Astrocyte of the cerebellum (primary cell): ENCODE results near the gene SLC39A1.

Experiments used
- DNase-seq: peaks from one replicate; pipeline ENCODE4 v3.0.0-alpha.2; 2011; ENCODE audit warnings: low read depth
- H3K4me3 ChIP-seq: 2 replicates; pipeline ENCODE4 v1.5.1; 2011; ENCODE audit warnings: mild to moderate bottlenecking, low read depth, low read length, moderate library complexity
- CTCF ChIP-seq: IDR thresholded peaks from 2 replicates; pipeline ENCODE4 v1.5.1; 2012; ENCODE audit warnings: low read length, low read depth, moderate library complexity, mild to moderate bottlenecking; ENCODE audit errors: missing control alignments
- in situ Hi-C: cut with HindIII; loops from 2 replicates; pipeline ENCODE4 v1.10.0; 2017; ENCODE audit warnings: low sequenced_read_pairs

The SLC39A1 gene

GRCh38 chr1:153932156-153933131 is 30.9 kb downstream of the SLC39A1 start:
- no peak overlapping the region for H3K4me3 ChIP-seq
- TF ChIP-seq CTCF = no peak
- no peak for DNase-seq
- in situ Hi-C loops = no loop called here

- in situ Hi-C loops = no loop called here
- no peak for DNase-seq
- TF ChIP-seq CTCF = no peak
- no peak overlapping the region for H3K4me3 ChIP-seq
Observed at GRCh38 chr1:153929981-153930948, 33.1 kb downstream of the SLC39A1 start.

GRCh38 chr1:153929426-153929825 is 33.9 kb downstream of the SLC39A1 start:
- in situ Hi-C loops = no loop called here
- no peak overlapping the region for H3K4me3 ChIP-seq
- no peak for DNase-seq
- TF ChIP-seq CTCF = no peak

GRCh38 chr1:153928791-153929341 is 34.5 kb downstream of the SLC39A1 start:
- no peak for TF ChIP-seq CTCF
- in situ Hi-C loops = no loop called here
- H3K4me3 ChIP-seq = no peak overlapping the region
- DNase-seq = no peak

- in situ Hi-C loops = no loop called here
- DNase-seq = no peak
- TF ChIP-seq CTCF = no peak
- H3K4me3 ChIP-seq = no peak overlapping the region
Observed at GRCh38 chr1:153928245-153928644, 35.1 kb downstream of the SLC39A1 start.

- TF ChIP-seq CTCF = no peak
- in situ Hi-C loops = no loop called here
- no peak overlapping the region for H3K4me3 ChIP-seq
- DNase-seq = no peak
Observed at GRCh38 chr1:153926405-153926804, 36.9 kb downstream of the SLC39A1 start.
